ENCODE results near the gene SGPP2. TPM values are rescaled to one million over a fixed set of nuclear protein-coding genes. Genes with fewer than 3 reads are reported as not detected.

SGPP2 gene
- total RNA-seq, 2 donors from 2014 or later = 54.0 to 96.5 TPM

DNA sequence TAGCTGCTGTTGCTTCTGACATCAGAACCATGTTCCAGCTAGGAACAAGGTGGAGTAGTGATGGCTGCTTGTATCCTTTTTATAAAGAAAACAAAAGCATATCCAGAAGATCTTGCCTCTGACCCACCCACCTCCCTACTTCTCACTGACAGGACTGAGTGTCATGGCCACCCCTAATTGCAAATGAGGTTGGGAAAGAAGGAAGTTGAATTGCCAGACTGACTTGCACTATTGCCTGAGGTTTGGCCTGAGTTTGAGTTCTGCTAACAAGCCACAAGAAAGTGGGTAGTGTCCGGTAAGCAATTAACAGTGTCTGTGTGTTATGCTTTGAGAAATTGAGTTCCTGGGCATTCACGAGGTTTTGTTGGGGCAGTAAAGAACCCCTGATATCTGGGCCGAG, 22.8 kb downstream of the SGPP2 start:
- intact Hi-C loops (cut with DNase I) = no loop called here
- H3K4me3 ChIP-seq = no peak overlapping the region

GRCh38 chr2:222448748-222449181, 24.4 kb downstream of the SGPP2 start:
- no peak for DNase-seq
- TF ChIP-seq, protein P1, sequence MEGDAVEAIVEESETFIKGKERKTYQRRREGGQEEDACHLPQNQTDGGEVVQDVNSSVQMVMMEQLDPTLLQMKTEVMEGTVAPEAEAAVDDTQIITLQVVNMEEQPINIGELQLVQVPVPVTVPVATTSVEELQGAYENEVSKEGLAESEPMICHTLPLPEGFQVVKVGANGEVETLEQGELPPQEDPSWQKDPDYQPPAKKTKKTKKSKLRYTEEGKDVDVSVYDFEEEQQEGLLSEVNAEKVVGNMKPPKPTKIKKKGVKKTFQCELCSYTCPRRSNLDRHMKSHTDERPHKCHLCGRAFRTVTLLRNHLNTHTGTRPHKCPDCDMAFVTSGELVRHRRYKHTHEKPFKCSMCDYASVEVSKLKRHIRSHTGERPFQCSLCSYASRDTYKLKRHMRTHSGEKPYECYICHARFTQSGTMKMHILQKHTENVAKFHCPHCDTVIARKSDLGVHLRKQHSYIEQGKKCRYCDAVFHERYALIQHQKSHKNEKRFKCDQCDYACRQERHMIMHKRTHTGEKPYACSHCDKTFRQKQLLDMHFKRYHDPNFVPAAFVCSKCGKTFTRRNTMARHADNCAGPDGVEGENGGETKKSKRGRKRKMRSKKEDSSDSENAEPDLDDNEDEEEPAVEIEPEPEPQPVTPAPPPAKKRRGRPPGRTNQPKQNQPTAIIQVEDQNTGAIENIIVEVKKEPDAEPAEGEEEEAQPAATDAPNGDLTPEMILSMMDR (IDR thresholded peaks at IDR 0.05) = no peak
- Histone ChIP-seq H3K27ac (no peak overlapping the region), H3K9me3 (no peaks in the 10 kb centered on the region), H3K9ac (ENCODE audit: low read depth in 2 of 2, low read length in 2 of 2) (no peak overlapping the region), H3K27me3 (no peaks in the 10 kb centered on the region), H3K4me1 (no peaks in the 10 kb centered on the region), H3K36me3 (no peaks in the 10 kb centered on the region), H3K4me3 (no peak overlapping the region)
- intact Hi-C loops (cut with DNase I) = no loop called here

More for the DNA sequence above, 22.8 kb downstream of the SGPP2 start:
- Histone ChIP-seq H3K9ac (ENCODE audit: low read depth in 2 of 2, low read length in 2 of 2) (no peak overlapping the region), H3K4me1 (no peaks in the 10 kb centered on the region), H3K36me3 (no peaks in the 10 kb centered on the region), H3K27ac (no peak overlapping the region), H3K27me3 (no peaks in the 10 kb centered on the region), H3K9me3 (no peaks in the 10 kb centered on the region)
- DNase-seq = no peak
- TF ChIP-seq, protein P1 (IDR thresholded peaks at IDR 0.05) = no peak

- Histone ChIP-seq H3K4me1 (no peaks in the 10 kb centered on the region), H3K9ac (ENCODE audit: low read depth in 2 of 2, low read length in 2 of 2) (no peak overlapping the region), H3K36me3 (no peaks in the 10 kb centered on the region), H3K27ac (no peak overlapping the region), H3K27me3 (no peaks in the 10 kb centered on the region), H3K9me3 (no peaks in the 10 kb centered on the region), H3K4me3 (no peak overlapping the region)
- TF ChIP-seq, protein P1 (IDR thresholded peaks at IDR 0.05) = no peak
- no peak for DNase-seq
- intact Hi-C loops (cut with DNase I) = no loop called here
These were observed 25.7 kb downstream of the SGPP2 start for GRCh38 chr2:222450021-222450420.

DNA sequence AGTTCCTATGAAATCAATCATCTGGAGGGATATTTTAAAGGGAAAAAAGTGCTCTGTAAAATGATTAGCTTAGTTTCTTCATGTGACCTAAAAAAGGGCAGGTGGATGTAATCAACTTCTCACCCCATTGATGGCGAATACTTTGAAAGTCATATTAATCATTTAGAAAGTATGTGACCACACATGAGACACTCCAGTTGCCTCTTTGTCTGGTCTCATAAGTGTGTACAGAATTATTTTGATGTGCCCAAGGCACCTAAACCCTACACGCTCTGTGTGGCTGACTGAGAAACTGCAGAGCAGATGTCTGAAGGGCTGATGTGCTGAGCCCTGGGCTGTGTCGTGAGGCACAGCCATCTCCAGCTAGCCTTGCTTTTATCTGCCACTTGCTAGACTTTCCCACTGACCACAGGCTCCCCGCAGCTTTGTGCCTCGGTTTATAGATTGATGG, 26.9 kb downstream of the SGPP2 start:
- intact Hi-C loops (cut with DNase I) = no loop called here
- Histone ChIP-seq H3K27me3 (no peaks in the 10 kb centered on the region), H3K9ac (ENCODE audit: low read depth in 2 of 2, low read length in 2 of 2) (no peak overlapping the region), H3K4me1 (no peaks in the 10 kb centered on the region), H3K27ac (no peak overlapping the region), H3K9me3 (no peaks in the 10 kb centered on the region), H3K4me3 (no peak overlapping the region), H3K36me3 (no peaks in the 10 kb centered on the region)
- no peak for DNase-seq
- TF ChIP-seq, protein P1 (IDR thresholded peaks at IDR 0.05) = no peak

DNA sequence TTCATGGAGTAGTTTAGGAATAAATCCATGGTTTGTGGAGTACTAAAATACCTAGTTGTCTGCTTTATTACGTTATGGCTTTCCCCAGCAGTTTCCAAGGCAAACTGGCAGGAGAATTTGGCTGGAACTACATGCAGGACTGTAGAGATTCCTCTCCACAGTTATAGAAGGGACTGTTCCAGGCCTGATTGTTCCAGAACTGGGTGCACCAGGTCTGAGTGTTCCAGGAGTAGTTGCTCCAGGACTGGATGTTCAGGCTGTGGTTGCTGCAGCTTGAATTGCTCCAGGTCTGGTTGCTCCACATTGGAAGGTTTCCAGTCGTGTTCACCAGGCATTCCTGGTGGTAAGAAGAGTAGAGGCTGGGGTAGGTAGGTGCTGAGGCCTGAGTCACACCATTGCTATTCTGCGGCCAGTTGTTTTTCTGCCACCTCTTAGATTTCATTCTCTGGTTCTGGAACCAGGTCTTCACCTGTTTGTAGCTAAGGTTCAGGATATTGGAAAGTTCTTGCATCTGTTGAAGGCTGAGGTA, 28.1 kb downstream of the SGPP2 start:
- H3K4me1 ChIP-seq = no peaks in the 10 kb centered on the region
- H3K27ac ChIP-seq = no peak overlapping the region
- TF ChIP-seq, protein P1 (IDR thresholded peaks at IDR 0.05) = no peak
- H3K27me3 ChIP-seq = no peaks in the 10 kb centered on the region
- H3K36me3 ChIP-seq = no peaks in the 10 kb centered on the region
- intact Hi-C loops (cut with DNase I) = no loop called here
- no peak overlapping the region for H3K9ac ChIP-seq (ENCODE audit: low read depth in 2 of 2, low read length in 2 of 2)
- no peak overlapping the region for H3K4me3 ChIP-seq
- no peaks in the 10 kb centered on the region for H3K9me3 ChIP-seq
- DNase-seq = no peak
